Natural killer cell (primary cell): ENCODE measurements around the gene SPANXC. TPM values are rescaled to one million over a fixed set of nuclear protein-coding genes. Genes with fewer than 3 reads are reported as not detected.
A peak's percentile ranks its signal among the peaks of the same experiment; 100 is the strongest.
"Not testable (repeated sequence)": the region's sequence is repeated elsewhere in the genome, so short reads cannot be mapped to it uniquely, and the experiment has no call there.

ENCODE experiments used
- ATAC-seq, 3 donors: fragments of 150-1000 bp in 2 of 3; fragments of 200-7000 bp in 1 of 3; cut with Tn5 transposase; 1 replicate in 1 of 3; 2 replicates in 2 of 3; pipeline ENCODE4 v1.10.0; 2021; ENCODE audit warnings: mild to moderate bottlenecking in 2 of 3, moderate library complexity in 2 of 3
- DNase-seq, 2 donors: peaks; one replicate each; pipeline versions ENCODE4 v3.0.0 to v3.0.0-alpha.2; 2013 to 2021; ENCODE audit warnings: mixed read lengths in 1 of 2
- H3K27ac ChIP-seq: one replicate; pipeline ENCODE4 v1.5.1; 2013; ENCODE audit warnings: mild to moderate bottlenecking, low read length
- H3K27me3 ChIP-seq: one replicate; pipeline ENCODE4 v1.6.1; 2013; ENCODE audit warnings: low read length; ENCODE audit not compliant: control insufficient read depth, insufficient read depth
- H3K36me3 ChIP-seq: one replicate; pipeline ENCODE4 v1.6.1; 2013; ENCODE audit warnings: low read length; ENCODE audit not compliant: control insufficient read depth, insufficient read depth
- H3K4me1 ChIP-seq: one replicate; pipeline ENCODE4 v1.6.1; 2013; ENCODE audit warnings: low read length; ENCODE audit not compliant: control insufficient read depth, insufficient read depth
- H3K4me3 ChIP-seq: one replicate; pipeline ENCODE4 v1.5.1; 2013; ENCODE audit warnings: low read length
- H3K9me3 ChIP-seq: one replicate; pipeline ENCODE4 v1.6.1; 2013; ENCODE audit warnings: low read length; ENCODE audit not compliant: control insufficient read depth, insufficient read depth
- H3K27ac Mint-ChIP-seq, 2 donors: one replicate each; pipeline ENCODE4 v1.8.0; 2022; ENCODE audit warnings: mild to moderate bottlenecking in 2 of 2, mixed read lengths in 2 of 2, moderate library complexity in 1 of 2
- H3K27me3 Mint-ChIP-seq, 2 donors: one replicate each; pipeline ENCODE4 v1.8.0; 2022; ENCODE audit warnings: low read depth in 2 of 2, mixed read lengths in 2 of 2
- H3K36me3 Mint-ChIP-seq: one replicate; pipeline ENCODE4 v1.8.0; 2022; ENCODE audit warnings: mixed read lengths
- H3K4me1 Mint-ChIP-seq, 2 donors: one replicate each; pipeline ENCODE4 v1.8.0; 2022; ENCODE audit warnings: mixed read lengths in 2 of 2
- H3K4me3 Mint-ChIP-seq: one replicate; pipeline ENCODE4 v1.8.0; 2022; ENCODE audit warnings: mild to moderate bottlenecking, moderate library complexity, mixed read lengths
- H3K9me3 Mint-ChIP-seq, 2 donors: one replicate each; pipeline ENCODE4 v1.8.0; 2022; ENCODE audit warnings: mixed read lengths in 2 of 2
- WGBS: methylation state at CpG from one replicate; pipeline ENCODE4 v1.1.7; 2013; ENCODE audit warnings: missing lambda C conversion rate; ENCODE audit not compliant: insufficient coverage; 5-methylcytosine and 5-hydroxymethylcytosine counted together
- intact Hi-C: fragments of 100-400 bp; cut with micrococcal nuclease; formaldehyde crosslinking; loops from one replicate; pipeline ENCODE4 v1.14.2; 2022
- total RNA-seq, 4 donors: library from RNA; stranded (reverse); fragments of 120-200 nt in 1 of 4; gene quantifications; one replicate each; pipeline versions ENCODE4 v1.2.3 to v1.2.4, GENCODE V29; 2013 to 2022
- TF ChIP-seq, protein P1 (sequence below): fragments of 200-600 bp; IDR thresholded peaks from one replicate; pipeline ENCODE4 v1.8.0; 2022; ENCODE audit warnings: antibody characterized with exemption

The SPANXC gene, protein sequence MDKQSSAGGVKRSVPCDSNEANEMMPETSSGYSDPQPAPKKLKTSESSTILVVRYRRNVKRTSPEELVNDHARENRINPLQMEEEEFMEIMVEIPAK
- not detected for total RNA-seq
- not detected for total RNA-seq (2013)

DNA sequence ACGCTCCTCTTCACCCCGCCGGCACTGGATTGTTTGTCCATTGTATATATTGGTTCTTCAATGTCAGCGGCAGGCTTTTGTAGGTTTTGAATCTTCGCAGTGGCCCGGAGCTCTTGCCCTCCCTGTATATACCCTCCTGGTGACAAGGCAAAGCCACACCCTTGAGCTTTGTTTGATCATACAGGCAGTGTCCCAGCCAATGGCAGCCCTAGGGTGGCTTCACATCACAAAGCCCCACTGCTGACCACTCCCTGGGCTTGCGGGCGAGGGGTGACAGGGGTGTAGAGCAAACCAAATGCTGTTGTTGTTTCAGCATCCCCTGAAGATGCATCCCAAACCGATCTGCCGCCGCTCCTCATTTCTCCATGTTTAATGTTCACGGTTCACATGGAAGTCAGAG, at the start of gene SPANXC:
Gene SPANXC (minus strand): TSS at position 101 of the 400 bp plus-strand sequence. CDS start 60 bp downstream, at position 41.
- H3K4me3 Mint-ChIP-seq, H3K27me3 Mint-ChIP-seq, H3K27ac ChIP-seq, H3K36me3 ChIP-seq, H3K4me3 ChIP-seq, H3K9me3 Mint-ChIP-seq, intact Hi-C loops, H3K36me3 Mint-ChIP-seq, H3K4me1 Mint-ChIP-seq, ATAC-seq, H3K27me3 ChIP-seq, H3K9me3 ChIP-seq, DNase-seq, H3K27ac Mint-ChIP-seq, H3K4me1 ChIP-seq: not testable (repeated sequence)
- no CpG with 5 or more reads among the region's 12 CpGs for WGBS

DNA sequence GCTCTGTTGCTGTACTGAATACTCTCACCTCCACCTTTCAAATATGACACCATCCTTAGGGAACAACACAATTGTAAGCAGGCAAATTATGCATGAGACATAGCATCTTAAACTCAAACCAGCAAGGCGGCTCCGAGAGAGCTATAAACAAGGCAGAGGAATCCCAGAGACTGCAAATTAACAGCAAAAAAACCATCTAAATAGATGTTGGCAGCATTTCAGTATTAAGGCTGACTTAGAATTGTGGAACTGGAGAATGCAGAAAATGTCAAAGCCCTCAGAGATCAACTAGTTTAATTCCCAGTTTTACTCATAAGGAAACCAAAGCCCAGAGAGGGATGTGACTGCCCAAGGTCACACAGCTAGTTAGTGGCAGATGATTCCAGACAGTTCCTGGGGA, 37.2 kb upstream of the SPANXC start:
- H3K4me1 Mint-ChIP-seq: no peaks in the 10 kb centered on the region
- H3K27ac Mint-ChIP-seq: no peak overlapping the region
- intact Hi-C loops: no loop called here
- no CpG with 5 or more reads among the region's 2 CpGs for WGBS
- ATAC-seq (no peak), DNase-seq (no peak)
- Histone ChIP-seq H3K27ac (no peak overlapping the region), H3K9me3 (no peaks in the 10 kb centered on the region), H3K36me3 (no peaks in the 10 kb centered on the region), H3K27me3 (no peaks in the 10 kb centered on the region), H3K4me1 (no peaks in the 10 kb centered on the region), H3K4me3 (no peak overlapping the region)
- H3K36me3 Mint-ChIP-seq: no peaks in the 10 kb centered on the region
- TF ChIP-seq, protein P1, sequence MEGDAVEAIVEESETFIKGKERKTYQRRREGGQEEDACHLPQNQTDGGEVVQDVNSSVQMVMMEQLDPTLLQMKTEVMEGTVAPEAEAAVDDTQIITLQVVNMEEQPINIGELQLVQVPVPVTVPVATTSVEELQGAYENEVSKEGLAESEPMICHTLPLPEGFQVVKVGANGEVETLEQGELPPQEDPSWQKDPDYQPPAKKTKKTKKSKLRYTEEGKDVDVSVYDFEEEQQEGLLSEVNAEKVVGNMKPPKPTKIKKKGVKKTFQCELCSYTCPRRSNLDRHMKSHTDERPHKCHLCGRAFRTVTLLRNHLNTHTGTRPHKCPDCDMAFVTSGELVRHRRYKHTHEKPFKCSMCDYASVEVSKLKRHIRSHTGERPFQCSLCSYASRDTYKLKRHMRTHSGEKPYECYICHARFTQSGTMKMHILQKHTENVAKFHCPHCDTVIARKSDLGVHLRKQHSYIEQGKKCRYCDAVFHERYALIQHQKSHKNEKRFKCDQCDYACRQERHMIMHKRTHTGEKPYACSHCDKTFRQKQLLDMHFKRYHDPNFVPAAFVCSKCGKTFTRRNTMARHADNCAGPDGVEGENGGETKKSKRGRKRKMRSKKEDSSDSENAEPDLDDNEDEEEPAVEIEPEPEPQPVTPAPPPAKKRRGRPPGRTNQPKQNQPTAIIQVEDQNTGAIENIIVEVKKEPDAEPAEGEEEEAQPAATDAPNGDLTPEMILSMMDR: no peak
- H3K9me3 Mint-ChIP-seq: peaks cover 0 to 2% of the 10 kb centered on the region in 2 donors
- H3K27me3 Mint-ChIP-seq: no peaks in the 10 kb centered on the region
- H3K4me3 Mint-ChIP-seq: no peak overlapping the region

DNA sequence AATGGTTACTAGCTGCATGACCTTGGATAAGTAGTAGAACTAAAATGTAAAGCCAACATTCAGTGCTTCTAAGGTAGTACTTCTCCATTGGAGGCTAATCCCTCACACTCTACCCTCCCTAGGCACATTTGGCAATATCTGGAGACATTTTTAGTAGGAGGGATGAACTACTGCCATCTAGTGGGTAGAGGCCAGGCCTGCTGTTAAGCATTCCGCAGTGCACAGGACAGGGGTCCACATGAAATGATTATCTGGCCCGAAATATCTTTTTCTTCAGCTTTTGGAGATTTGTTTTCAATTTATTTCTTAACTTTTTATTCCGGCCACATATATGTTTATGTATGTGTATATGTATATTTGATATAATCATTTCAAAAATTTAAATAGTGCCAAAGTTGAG, 36.0 kb upstream of the SPANXC start:
- H3K36me3 Mint-ChIP-seq: no peaks in the 10 kb centered on the region
- Histone ChIP-seq H3K27me3 (no peaks in the 10 kb centered on the region), H3K9me3 (no peaks in the 10 kb centered on the region), H3K27ac (no peak overlapping the region), H3K4me1 (no peaks in the 10 kb centered on the region), H3K36me3 (no peaks in the 10 kb centered on the region), H3K4me3 (no peak overlapping the region)
- intact Hi-C loops: no loop called here
- no peaks in the 10 kb centered on the region for H3K4me1 Mint-ChIP-seq
- DNase-seq (peak in 1 of 2 donors; percentile 4), ATAC-seq (no peak)
- WGBS: no CpG with 5 or more reads among the region's 3 CpGs
- no peak overlapping the region for H3K27ac Mint-ChIP-seq
- no peak overlapping the region for H3K4me3 Mint-ChIP-seq
- no peaks in the 10 kb centered on the region for H3K9me3 Mint-ChIP-seq
- H3K27me3 Mint-ChIP-seq: no peaks in the 10 kb centered on the region
- TF ChIP-seq, protein P1: no peak

DNA sequence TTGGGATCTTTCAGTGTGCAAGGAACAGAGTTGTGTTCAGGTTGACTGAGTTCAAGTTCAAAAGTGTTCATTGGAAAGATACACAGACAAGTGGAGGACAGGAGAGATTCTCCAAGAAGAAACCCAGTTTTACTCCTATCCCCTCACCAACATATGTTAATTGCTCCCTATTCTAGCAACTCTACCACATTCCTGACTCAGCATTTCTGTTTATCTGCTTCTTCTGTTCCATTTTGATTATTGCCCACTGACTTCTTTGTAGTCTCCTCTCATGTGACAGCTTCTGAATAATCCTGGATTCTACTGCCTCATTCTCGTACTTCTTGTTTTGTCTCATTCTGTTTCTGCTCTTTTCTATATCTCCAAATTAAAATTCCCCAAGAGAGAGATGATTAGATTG, 15.8 kb upstream of the SPANXC start:
- H3K27me3 ChIP-seq: no peaks in the 10 kb centered on the region
- no peak overlapping the region for H3K4me3 Mint-ChIP-seq
- no peak overlapping the region for H3K27ac ChIP-seq
- peaks cover 0 to 13% of the 10 kb centered on the region in 2 donors for H3K9me3 Mint-ChIP-seq
- no peaks in the 10 kb centered on the region for H3K4me1 ChIP-seq
- WGBS: no CpG with 5 or more reads among the region's 1 CpG
- ATAC-seq: no peak
- H3K4me3 ChIP-seq: no peak overlapping the region
- no peaks in the 10 kb centered on the region for H3K36me3 ChIP-seq
- TF ChIP-seq, protein P1: no peak
- no peaks in the 10 kb centered on the region for H3K27me3 Mint-ChIP-seq
- no peaks in the 10 kb centered on the region for H3K36me3 Mint-ChIP-seq
- no peak overlapping the region for H3K27ac Mint-ChIP-seq
- intact Hi-C loops: no loop called here
- no peak for DNase-seq
- no peaks in the 10 kb centered on the region for H3K9me3 ChIP-seq
- H3K4me1 Mint-ChIP-seq: no peaks in the 10 kb centered on the region
